M059J (cell line): ENCODE measurements around the gene GABPA. TPM values are rescaled to one million over a fixed set of nuclear protein-coding genes. Genes with fewer than 3 reads are reported as not detected.

Experiments
- DNase-seq: peaks from one replicate; pipeline ENCODE4 v3.0.0-alpha.2; 2012; ENCODE audit warnings: low read depth
- total RNA-seq: library from RNA; depleted of rRNA; stranded (reverse); fragments of >200 nt; shearing (Covaris generic); gene quantifications from 2 replicates; pipeline ENCODE4 v1.2.3, GENCODE V29; 2014; rRNA removed

Gene GABPA
- total RNA-seq, 1 experiment from 2014 or later: 23.0 TPM

- peak; percentile 44 for DNase-seq
Measured at GRCh38 chr21:25809013-25809412, 74.2 kb downstream of the GABPA start.

GRCh38 chr21:25811186-25811585 lies 76.4 kb downstream of the GABPA start:
- DNase-seq: no peak

- DNase-seq: peak; percentile 49
Measured at GRCh38 chr21:25813917-25814316, 79.1 kb downstream of the GABPA start.

GRCh38 chr21:25818121-25818520 lies 83.3 kb downstream of the GABPA start:
- DNase-seq: no peak

- DNase-seq: no peak
Measured at GRCh38 chr21:25818551-25818950, 83.8 kb downstream of the GABPA start.

Other genes with a start within 250 kb of the GABPA start
- 65.1 and 88.8 TPM in 2 replicates for gene MRPL39, start 127.5 kb upstream of the GABPA start, total RNA-seq
- gene JAM2, start 95.7 kb upstream of the GABPA start, total RNA-seq: 1.7 and 3.0 TPM in 2 replicates
- gene ATP5PF, start 68 bp upstream of the GABPA start, total RNA-seq: 169 and 196 TPM in 2 replicates